Uterus (tissue), 4 donors: ENCODE data around the gene ULK4. TPM values are rescaled to one million over a fixed set of nuclear protein-coding genes. Genes with fewer than 3 reads are reported as not detected.

Experiments used
- DNase-seq, 2 donors: peaks; one replicate each; pipeline ENCODE4 v3.0.0-alpha.2; 2019 to 2020
- H3K27ac ChIP-seq, 2 donors: fragments of 200-600 bp; sonication (generic); 1 replicate in 1 of 2; 2 replicates in 1 of 2; pipeline ENCODE4 v1.5.1; 2016 to 2018
- H3K27me3 ChIP-seq, 2 donors: fragments of 200-600 bp; sonication (generic); one replicate each; pipeline ENCODE4 v1.5.1; 2018 to 2019; ENCODE audit warnings: control low read depth in 1 of 2
- H3K36me3 ChIP-seq, 2 donors: fragments of 200-600 bp; sonication (generic); one replicate each; pipeline ENCODE4 v1.5.1; 2019; ENCODE audit warnings: control low read depth in 1 of 2
- H3K4me1 ChIP-seq, 2 donors: fragments of 200-600 bp; sonication (generic); one replicate each; pipeline ENCODE4 v1.5.1; 2018 to 2019; ENCODE audit warnings: control low read depth in 1 of 2
- H3K4me3 ChIP-seq, 2 donors: fragments of 200-600 bp; sonication (generic); 1 replicate in 1 of 2; 2 replicates in 1 of 2; pipeline ENCODE4 v1.5.1; 2018 to 2019; ENCODE audit warnings: mild to moderate bottlenecking in 1 of 2
- H3K9me3 ChIP-seq, 2 donors: fragments of 200-600 bp; sonication (generic); one replicate each; pipeline ENCODE4 v1.5.1; 2019; ENCODE audit warnings: control low read depth in 1 of 2
- POLR2A ChIP-seq, 2 donors: fragments of 450-650 bp; IDR thresholded peaks; one replicate each; pipeline ENCODE4 v1.6.1; 2016; ENCODE audit warnings: antibody characterized with exemption in 2 of 2, mild to moderate bottlenecking in 1 of 2, moderate library complexity in 1 of 2
- intact Hi-C: fragments of 100-400 bp; cut with DNase I; formaldehyde crosslinking; loops from one replicate; pipeline ENCODE4 v1.15.1; 2023; ENCODE audit warnings: low total_unique reads
- total RNA-seq, 4 donors: library from RNA; depleted of rRNA in 3 of 4; stranded (reverse); fragments of >200 nt in 3 of 4; gene quantifications; one replicate each; pipeline versions ENCODE4 v1.1.0 to v1.2.4, GENCODE V29; 2014 to 2023
- TF ChIP-seq, protein P1 (sequence below), 4 experiments: fragments of 200-600 bp in 2 of 4; fragments of 450-650 bp in 2 of 4; sonication (generic) in 2 of 4; IDR thresholded peaks; one replicate each; pipeline ENCODE4 v1.5.1; 2016 to 2019; ENCODE audit warnings: antibody characterized with exemption in 4 of 4, mild to moderate bottlenecking in 2 of 4, moderate library complexity in 1 of 4
- donor health status: DM: yes; HTN: yes; CAD: no.

ULK4 gene
- 100 to 1,000 TPM in 1 of 4 donors, 10 to 100 TPM in 2, 1 to 10 TPM in 1; 8.7 to 118 (median 26.1) TPM for total RNA-seq

DNA sequence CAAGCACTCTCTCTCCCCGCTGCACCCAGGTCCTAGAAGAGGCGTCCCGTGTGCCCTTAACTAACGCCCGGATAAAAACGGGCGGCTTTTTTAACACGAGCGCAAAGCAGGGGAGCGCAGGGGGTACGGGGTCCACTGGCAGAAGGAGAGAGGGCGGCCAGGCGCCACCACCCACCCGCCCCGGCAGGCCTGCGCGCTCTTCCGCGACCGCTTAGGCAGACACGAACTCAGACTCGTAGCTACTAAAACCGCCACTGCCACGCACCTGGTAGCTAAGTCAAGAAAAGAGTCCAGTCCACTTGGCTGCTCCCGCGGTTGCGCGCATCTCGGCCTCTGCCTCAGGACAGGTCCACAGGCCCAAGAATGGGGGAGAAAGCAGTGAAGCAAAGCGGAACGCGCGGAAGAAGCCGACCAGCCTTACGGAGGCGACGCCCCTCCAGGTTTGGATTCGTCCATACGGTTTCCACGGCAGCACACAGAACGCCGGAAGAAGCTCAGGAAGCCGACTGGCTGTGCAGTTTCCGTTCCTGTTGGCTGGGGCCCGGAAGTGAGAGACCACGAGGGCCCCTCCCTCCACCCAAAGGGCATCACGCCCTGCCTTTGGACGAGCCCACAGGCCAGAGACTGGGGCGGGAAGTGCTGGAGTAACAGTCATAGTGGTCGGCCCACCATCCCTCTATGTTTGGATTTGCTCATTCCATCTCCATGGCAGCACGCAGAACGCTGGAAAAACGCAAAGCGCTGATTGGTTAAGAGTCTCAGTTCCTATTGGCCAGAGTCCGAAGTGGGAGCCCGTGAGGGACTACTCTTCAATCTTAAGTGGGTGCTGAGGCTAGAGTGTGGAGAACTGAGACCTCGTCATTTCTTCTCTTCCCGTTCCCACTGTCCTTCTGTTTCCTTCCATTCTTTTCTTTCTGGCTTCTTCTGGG lies at the start of gene ULK4:
Gene ULK4 (minus strand): TSS at position 353 of the 929 bp plus-strand sequence. CDS start 7,344 bp downstream, outside the sequence.
- no peaks in the 10 kb centered on the region for H3K27me3 ChIP-seq
- peak within 1 kb of the TSS; percentile 81 to 94 for H3K4me3 ChIP-seq
- peak; percentile 97 to 98 for DNase-seq
- intact Hi-C loops, result no loop called here
- H3K9me3 ChIP-seq, result no peaks in the 10 kb centered on the region
- H3K27ac ChIP-seq, result peak within 1 kb of the TSS; percentile 73 to 88
- no peaks in the 10 kb centered on the region for H3K4me1 ChIP-seq
- H3K36me3 ChIP-seq, result no peaks in the 10 kb centered on the region
- TF ChIP-seq POLR2A (IDR thresholded peaks at IDR 0.05), result peak in 1 of 2 donors; percentile 34
- TF ChIP-seq, protein P1, sequence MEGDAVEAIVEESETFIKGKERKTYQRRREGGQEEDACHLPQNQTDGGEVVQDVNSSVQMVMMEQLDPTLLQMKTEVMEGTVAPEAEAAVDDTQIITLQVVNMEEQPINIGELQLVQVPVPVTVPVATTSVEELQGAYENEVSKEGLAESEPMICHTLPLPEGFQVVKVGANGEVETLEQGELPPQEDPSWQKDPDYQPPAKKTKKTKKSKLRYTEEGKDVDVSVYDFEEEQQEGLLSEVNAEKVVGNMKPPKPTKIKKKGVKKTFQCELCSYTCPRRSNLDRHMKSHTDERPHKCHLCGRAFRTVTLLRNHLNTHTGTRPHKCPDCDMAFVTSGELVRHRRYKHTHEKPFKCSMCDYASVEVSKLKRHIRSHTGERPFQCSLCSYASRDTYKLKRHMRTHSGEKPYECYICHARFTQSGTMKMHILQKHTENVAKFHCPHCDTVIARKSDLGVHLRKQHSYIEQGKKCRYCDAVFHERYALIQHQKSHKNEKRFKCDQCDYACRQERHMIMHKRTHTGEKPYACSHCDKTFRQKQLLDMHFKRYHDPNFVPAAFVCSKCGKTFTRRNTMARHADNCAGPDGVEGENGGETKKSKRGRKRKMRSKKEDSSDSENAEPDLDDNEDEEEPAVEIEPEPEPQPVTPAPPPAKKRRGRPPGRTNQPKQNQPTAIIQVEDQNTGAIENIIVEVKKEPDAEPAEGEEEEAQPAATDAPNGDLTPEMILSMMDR (IDR thresholded peaks at IDR 0.05), result peak in 1 of 4 experiments; percentile 10

DNA sequence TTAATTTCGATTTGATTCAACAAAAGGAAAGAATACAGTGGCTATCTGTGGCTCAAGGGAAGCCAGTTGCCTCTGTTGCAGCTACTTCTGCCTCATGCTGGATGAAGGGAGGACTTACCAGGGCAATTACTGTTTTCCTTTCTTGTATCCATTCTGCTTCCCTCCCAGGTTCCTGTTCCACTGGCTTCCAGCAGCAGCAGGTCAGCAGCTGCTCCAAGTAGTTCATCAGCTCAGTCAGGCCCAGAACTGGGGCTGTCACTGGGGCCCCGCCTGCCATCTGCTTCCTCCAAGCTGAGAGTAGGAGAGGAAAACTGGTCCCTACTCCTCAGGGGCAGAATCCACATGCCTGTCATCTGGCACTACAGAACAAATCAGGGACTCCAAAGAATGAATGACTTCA lies 48.6 kb upstream of the ULK4 start:
- Histone ChIP-seq H3K27me3 (no peaks in the 10 kb centered on the region), H3K4me1 (no peaks in the 10 kb centered on the region), H3K36me3 (no peaks in the 10 kb centered on the region), H3K9me3 (no peaks in the 10 kb centered on the region), H3K4me3 (no peak overlapping the region), H3K27ac (no peak overlapping the region)
- intact Hi-C loops, result no loop called here
- TF ChIP-seq POLR2A (IDR thresholded peaks at IDR 0.05), result no peak
- TF ChIP-seq, protein P1 (IDR thresholded peaks at IDR 0.05), result no peak
- no peak for DNase-seq

- intact Hi-C loops, result no loop called here
- H3K27ac ChIP-seq, result no peak overlapping the region
- no peaks in the 10 kb centered on the region for H3K4me1 ChIP-seq
- H3K27me3 ChIP-seq, result no peaks in the 10 kb centered on the region
- no peaks in the 10 kb centered on the region for H3K36me3 ChIP-seq
- H3K9me3 ChIP-seq, result no peaks in the 10 kb centered on the region
- no peak for DNase-seq
- no peak overlapping the region for H3K4me3 ChIP-seq
- TF ChIP-seq, protein P1 (IDR thresholded peaks at IDR 0.05), result no peak
- TF ChIP-seq POLR2A (IDR thresholded peaks at IDR 0.05), result no peak
Measured at GRCh38 chr3:42009456-42009855, 47.6 kb upstream of the ULK4 start.

GRCh38 chr3:42007785-42008184 lies 45.9 kb upstream of the ULK4 start:
- no peak for DNase-seq
- no peaks in the 10 kb centered on the region for H3K9me3 ChIP-seq
- H3K27ac ChIP-seq, result no peak overlapping the region
- H3K4me3 ChIP-seq, result no peak overlapping the region
- H3K27me3 ChIP-seq, result no peaks in the 10 kb centered on the region
- H3K4me1 ChIP-seq, result no peaks in the 10 kb centered on the region
- TF ChIP-seq, protein P1 (IDR thresholded peaks at IDR 0.05), result no peak
- TF ChIP-seq POLR2A (IDR thresholded peaks at IDR 0.05), result no peak
- H3K36me3 ChIP-seq, result no peaks in the 10 kb centered on the region
- intact Hi-C loops, result no loop called here

GRCh38 chr3:42005401-42005800 lies 43.5 kb upstream of the ULK4 start:
- no peak for DNase-seq
- no peaks in the 10 kb centered on the region for H3K27me3 ChIP-seq
- TF ChIP-seq, protein P1 (IDR thresholded peaks at IDR 0.05), result no peak
- TF ChIP-seq POLR2A (IDR thresholded peaks at IDR 0.05), result no peak
- no peak overlapping the region for H3K4me3 ChIP-seq
- no peak overlapping the region for H3K27ac ChIP-seq
- H3K4me1 ChIP-seq, result no peaks in the 10 kb centered on the region
- intact Hi-C loops, result no loop called here
- H3K9me3 ChIP-seq, result no peaks in the 10 kb centered on the region
- H3K36me3 ChIP-seq, result no peaks in the 10 kb centered on the region
